Sigmoid colon (tissue), 4 donors: ENCODE data around the gene PAFAH1B2.
A peak's percentile ranks its signal among the peaks of the same experiment; 100 is the strongest.

Experiments
- CTCF ChIP-seq, 4 experiments: fragments of 450-650 bp in 3 of 4; fragments of 200-600 bp in 1 of 4; IDR thresholded peaks; one replicate each; pipeline ENCODE4 v1.5.1; 2016 to 2019; ENCODE audit warnings: antibody characterized with exemption in 4 of 4, mild to moderate bottlenecking in 3 of 4, moderate library complexity in 2 of 4
- EP300 ChIP-seq, 4 donors: sonication (generic); formaldehyde crosslinking; IDR thresholded peaks; one replicate each; pipeline ENCODE4 v1.6.1; 2017; ENCODE audit warnings: antibody characterized with exemption in 4 of 4
- POLR2A ChIP-seq, 2 donors: fragments of 450-650 bp; IDR thresholded peaks; one replicate each; pipeline ENCODE4 v1.6.1; 2016; ENCODE audit warnings: antibody characterized with exemption in 2 of 2, mild to moderate bottlenecking in 2 of 2, moderate library complexity in 2 of 2
- POLR2AphosphoS5 ChIP-seq, 4 donors: sonication (generic); formaldehyde crosslinking; IDR thresholded peaks; one replicate each; pipeline ENCODE4 v1.6.1; 2017; ENCODE audit warnings: antibody characterized with exemption in 4 of 4

- TF ChIP-seq CTCF (IDR thresholded peaks at IDR 0.05) (peak in 1 of 4 experiments; percentile 30), EP300 (IDR thresholded peaks at IDR 0.05) (no peak), POLR2A (IDR thresholded peaks at IDR 0.05) (peak in 1 of 2 donors; percentile 25), POLR2AphosphoS5 (IDR thresholded peaks at IDR 0.05) (peak; percentile 46 to 76 (median 59))
These were observed 56.9 kb downstream of the PAFAH1B2 start for GRCh38 chr11:117200813-117201657.
